GM12873 (cell line): ENCODE measurements around the gene SARNP.

Source experiments
- TF ChIP-seq, protein P1 (sequence below): IDR thresholded peaks from 2 replicates; pipeline ENCODE4 v1.5.1; 2012; ENCODE audit warnings: low read depth, mild to moderate bottlenecking, moderate library complexity, low read length, control low read depth; ENCODE audit not compliant: insufficient read depth; ENCODE audit errors: missing control alignments

Gene SARNP

DNA sequence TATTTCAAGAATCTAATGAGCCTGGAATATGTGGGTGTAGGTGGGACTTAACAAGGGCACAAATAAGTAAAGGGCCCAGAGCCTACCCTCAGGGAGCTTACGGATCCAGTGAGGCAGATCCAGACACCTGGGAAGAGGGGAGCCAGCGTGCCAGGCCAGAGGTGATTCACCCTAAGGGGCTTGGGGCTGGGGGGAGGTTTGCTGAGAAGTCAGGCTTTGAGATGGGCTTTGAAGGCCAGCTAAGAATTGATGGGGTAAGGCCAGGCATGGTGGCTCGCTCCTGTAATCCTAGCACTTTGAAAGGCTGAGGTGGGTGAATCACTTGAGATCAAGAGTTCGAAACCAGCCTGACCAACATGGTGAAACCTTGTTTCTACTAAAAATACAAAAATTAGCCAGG is 25.9 kb upstream of the SARNP start:
- TF ChIP-seq, protein P1, sequence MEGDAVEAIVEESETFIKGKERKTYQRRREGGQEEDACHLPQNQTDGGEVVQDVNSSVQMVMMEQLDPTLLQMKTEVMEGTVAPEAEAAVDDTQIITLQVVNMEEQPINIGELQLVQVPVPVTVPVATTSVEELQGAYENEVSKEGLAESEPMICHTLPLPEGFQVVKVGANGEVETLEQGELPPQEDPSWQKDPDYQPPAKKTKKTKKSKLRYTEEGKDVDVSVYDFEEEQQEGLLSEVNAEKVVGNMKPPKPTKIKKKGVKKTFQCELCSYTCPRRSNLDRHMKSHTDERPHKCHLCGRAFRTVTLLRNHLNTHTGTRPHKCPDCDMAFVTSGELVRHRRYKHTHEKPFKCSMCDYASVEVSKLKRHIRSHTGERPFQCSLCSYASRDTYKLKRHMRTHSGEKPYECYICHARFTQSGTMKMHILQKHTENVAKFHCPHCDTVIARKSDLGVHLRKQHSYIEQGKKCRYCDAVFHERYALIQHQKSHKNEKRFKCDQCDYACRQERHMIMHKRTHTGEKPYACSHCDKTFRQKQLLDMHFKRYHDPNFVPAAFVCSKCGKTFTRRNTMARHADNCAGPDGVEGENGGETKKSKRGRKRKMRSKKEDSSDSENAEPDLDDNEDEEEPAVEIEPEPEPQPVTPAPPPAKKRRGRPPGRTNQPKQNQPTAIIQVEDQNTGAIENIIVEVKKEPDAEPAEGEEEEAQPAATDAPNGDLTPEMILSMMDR: no peak

DNA sequence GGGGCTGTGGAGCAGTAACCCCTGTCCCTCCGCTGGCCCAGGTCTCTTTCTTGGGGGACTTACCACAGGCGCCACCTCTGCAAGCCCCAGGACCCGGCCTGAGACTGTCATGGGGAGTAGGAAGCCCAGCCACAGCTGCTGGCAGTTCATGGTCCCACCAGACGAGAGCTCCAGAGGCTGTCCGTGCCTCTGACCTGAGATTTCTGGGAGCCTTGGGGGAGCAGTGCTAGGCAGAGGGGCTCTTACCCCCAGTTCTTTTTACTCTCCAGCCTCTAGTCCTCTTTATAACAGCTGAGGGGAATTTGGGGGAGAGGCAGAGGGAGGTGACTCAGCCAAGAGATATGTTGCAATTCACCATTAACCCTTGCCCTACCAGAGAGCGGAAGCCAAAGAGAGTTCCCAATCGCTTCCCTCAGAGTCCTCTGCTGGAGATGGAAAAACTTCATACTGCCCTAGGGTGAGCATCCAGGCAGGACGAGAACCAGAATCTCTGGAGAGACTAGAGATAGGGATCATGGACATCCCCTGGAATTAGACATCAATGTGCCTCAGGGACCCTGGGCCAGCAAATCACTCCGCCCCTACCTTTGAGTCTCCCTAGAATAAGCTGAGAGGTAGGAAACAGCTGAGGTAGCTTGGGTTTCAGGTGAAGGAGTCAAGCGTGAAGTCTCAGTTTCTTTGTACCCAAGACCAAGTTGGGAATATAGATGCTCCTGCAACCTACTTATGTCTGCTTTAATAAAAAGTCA is 25.3 kb upstream of the SARNP start, which contains the start of gene MMP19:
MMP19 (minus strand) TSS at position 256 of the 749 bp plus-strand sequence; CDS start at position 150, 106 bp downstream.
- TF ChIP-seq, protein P1: no peak

DNA sequence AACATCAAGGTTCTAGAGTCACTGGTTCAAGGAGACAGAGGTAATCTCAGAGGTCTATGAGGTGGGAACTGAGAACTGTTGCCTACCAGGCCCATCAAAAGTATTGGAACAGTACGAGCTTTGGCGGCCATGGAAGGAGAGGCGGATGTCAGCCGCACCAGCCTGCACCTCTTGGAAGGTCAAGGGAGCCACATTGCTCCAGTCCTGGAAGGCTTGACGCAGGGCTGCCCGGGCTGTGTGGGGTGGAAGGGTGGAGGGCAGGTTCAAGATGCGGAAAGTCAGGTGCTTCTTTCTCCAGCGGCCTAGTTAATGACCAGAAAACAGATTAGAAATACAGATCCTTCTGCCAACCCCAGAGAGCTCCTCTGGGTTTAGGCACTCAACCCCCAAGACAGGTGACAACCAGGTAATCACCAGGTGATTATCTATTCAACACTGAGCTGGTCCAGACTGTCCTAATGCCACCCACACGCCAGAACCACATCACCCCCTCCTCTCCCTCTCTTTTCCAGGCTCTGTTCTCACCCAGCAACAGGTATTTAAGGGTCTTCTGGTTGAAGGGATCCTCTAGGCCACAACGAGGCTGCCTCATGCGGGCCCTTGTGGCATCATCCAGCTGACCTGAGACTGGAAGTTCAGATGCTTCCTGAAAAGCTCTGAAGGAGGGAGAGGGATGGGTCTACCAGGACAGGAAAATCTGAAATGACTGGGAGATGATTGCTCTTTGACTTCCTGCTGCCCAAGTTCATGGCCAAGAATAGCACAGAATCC is 23.2 kb upstream of the SARNP start:
- TF ChIP-seq, protein P1: no peak

DNA sequence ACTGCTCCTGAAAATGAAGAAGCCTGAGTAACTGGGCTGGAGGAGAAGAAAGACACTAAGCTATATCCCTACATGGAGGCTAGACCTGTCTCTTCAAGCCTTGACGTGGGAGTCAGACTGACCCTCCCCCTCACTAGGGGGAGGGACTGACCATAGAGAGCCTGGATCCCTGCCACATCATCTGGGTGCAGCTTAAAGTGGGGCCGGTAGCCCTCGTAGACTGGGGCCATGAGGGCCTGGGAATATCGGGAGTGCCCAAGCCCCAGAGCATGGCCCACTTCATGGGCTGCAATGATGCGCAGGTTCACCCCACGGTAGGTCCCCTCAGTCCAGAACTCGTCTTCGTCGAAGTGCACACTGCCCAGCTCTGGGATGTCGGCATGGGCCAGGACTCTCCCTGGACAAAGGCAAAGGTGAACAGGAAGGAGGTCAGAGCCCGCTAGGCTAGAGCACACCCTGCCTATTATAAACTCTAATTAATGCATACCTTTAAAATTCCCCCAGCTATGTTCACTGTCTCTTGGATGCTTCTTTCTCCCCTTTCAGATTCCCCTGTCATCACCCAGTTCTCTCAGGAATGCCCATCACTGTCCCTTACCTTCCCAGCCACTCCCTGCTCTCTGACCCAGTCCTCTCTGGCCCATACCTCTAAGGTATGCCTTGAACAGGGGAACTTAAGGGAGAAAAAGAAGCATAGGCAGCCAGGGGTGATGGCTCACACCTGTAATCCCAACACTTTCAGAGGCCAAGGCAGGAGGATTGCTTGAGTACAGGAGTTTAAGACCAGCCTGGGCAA is 22.0 kb upstream of the SARNP start:
- TF ChIP-seq, protein P1: no peak

DNA sequence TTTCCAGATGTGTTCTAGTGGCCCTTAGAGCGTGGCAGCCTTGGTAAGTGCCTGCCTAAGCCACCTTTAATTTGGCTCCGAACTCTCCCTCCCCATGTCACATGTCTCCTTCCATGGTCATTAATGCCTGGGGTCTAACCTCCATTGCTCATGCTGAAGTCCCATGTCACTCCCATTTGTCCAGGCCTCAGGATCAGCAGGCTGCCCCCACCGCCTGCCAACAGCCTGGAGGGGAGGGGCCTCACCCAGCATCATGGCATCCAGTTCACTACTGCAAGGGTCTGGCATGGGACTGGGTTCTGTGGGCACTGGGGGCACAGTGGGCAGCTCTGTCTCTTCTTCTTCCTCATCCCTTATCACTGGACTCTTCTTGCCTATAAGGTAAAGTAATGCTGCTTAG is 20.8 kb upstream of the SARNP start:
- TF ChIP-seq, protein P1: no peak

DNA sequence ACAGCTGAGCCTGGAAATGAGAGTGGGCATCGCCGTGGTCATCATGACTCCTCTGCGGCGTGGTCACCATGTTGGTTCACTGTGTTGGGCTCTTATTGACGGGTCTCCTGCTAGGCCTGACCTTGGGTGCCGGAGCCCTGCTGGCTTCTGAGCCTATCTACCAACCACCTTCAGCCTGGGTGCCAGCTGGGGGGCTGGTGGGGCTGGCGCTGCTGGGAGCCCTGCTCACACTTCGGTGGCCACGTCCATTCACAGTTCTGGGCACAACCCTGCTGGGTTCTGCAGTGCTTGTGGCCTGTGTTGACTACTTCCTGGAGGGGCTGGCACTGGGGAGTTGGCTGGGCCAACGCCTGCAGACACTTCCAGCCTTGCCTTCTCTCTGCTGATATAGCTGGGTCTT is 15.5 kb upstream of the SARNP start:
- TF ChIP-seq, protein P1: no peak

DNA sequence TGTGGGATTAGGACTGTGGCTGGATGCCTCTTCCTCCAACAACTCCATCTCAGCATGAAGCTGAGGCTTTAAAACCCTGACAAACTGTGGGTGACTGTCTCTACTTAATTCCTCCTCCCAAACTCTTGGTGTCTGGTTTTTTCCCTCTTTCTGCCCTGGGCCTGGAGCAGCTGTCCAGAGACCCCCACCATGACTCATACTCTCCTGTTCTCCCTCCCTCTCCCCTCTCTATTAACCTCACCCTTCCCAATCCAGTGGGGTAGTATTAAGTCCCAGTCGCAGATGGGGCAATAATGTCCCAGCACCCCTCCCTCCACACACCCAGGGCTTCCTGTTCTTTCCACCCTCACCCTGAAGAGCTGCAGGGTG is 13.9 kb upstream of the SARNP start:
- TF ChIP-seq, protein P1: no peak
